Prostate gland (tissue), 2 donors: ENCODE data around the gene NEDD4L. TPM values are rescaled to one million over a fixed set of nuclear protein-coding genes. Genes with fewer than 3 reads are reported as not detected.

Experiments
- DNase-seq: peaks from one replicate; pipeline ENCODE4 v3.0.0-alpha.2; 2019; ENCODE audit warnings: low spot score
- H3K27ac ChIP-seq, 2 donors: fragments of 200-600 bp; sonication (generic); 2 replicates each; pipeline ENCODE4 v1.5.1; 2017 to 2019
- H3K27me3 ChIP-seq: fragments of 200-600 bp; sonication (generic); replicated peaks from 2 replicates; pipeline ENCODE4 v1.5.1; 2019; ENCODE audit not compliant: insufficient read depth
- H3K36me3 ChIP-seq, 2 donors: fragments of 200-600 bp; sonication (generic); 1 replicate in 1 of 2; 2 replicates in 1 of 2; pipeline versions ENCODE4 v1.5.1 to v1.8.1; 2017 to 2019
- H3K4me1 ChIP-seq: fragments of 200-600 bp; sonication (generic); replicated peaks from 2 replicates; pipeline ENCODE4 v1.5.1; 2019
- H3K4me3 ChIP-seq, 2 donors: fragments of 200-600 bp; sonication (generic); 2 replicates each; pipeline ENCODE4 v1.5.1; 2017 to 2019
- H3K9me3 ChIP-seq: fragments of 200-600 bp; sonication (generic); 2 replicates; pipeline ENCODE4 v1.5.1; 2017
- POLR2A ChIP-seq: fragments of 450-650 bp; IDR thresholded peaks from one replicate; pipeline ENCODE4 v1.6.1; 2016; ENCODE audit warnings: antibody characterized with exemption, mild to moderate bottlenecking
- POLR2AphosphoS5 ChIP-seq: sonication (generic); formaldehyde crosslinking; IDR thresholded peaks from one replicate; pipeline ENCODE4 v1.6.1; 2017; ENCODE audit warnings: antibody characterized with exemption
- WGBS: methylation state at CpG from one replicate; pipeline ENCODE4 v1.1.5; 2018; 5-methylcytosine and 5-hydroxymethylcytosine counted together
- intact Hi-C: fragments of 100-400 bp; cut with DNase I; formaldehyde crosslinking; loops from one replicate; pipeline ENCODE4 v1.14.2; 2022
- total RNA-seq, 2 donors: library from RNA; depleted of rRNA; stranded (reverse); fragments of >200 nt; gene quantifications; one replicate each; pipeline ENCODE4 v1.1.0, GENCODE V29; 2016
- TF ChIP-seq, protein P1 (sequence below), 4 experiments: fragments of 200-600 bp in 2 of 4; fragments of 450-650 bp in 2 of 4; sonication (generic) in 2 of 4; IDR thresholded peaks; 1 replicate in 3 of 4; 2 replicates in 1 of 4; pipeline ENCODE4 v1.5.1; 2016 to 2019; ENCODE audit warnings: antibody characterized with exemption in 4 of 4, mild to moderate bottlenecking in 2 of 4, moderate library complexity in 2 of 4

The NEDD4L gene
- total RNA-seq, 2 donors from 2014 or later: 280 to 420 TPM

GRCh38 chr18:58125756-58126155 is 81.7 kb downstream of the NEDD4L start:
- Histone ChIP-seq H3K27ac (no peak overlapping the region), H3K9me3 (no peaks in the 10 kb centered on the region), H3K4me3 (no peak overlapping the region), H3K4me1 (no peaks in the 10 kb centered on the region), H3K27me3 (no peaks in the 10 kb centered on the region), H3K36me3 (no peaks in the 10 kb centered on the region)
- TF ChIP-seq POLR2AphosphoS5 (no peak), POLR2A (no peak)
- TF ChIP-seq, protein P1, sequence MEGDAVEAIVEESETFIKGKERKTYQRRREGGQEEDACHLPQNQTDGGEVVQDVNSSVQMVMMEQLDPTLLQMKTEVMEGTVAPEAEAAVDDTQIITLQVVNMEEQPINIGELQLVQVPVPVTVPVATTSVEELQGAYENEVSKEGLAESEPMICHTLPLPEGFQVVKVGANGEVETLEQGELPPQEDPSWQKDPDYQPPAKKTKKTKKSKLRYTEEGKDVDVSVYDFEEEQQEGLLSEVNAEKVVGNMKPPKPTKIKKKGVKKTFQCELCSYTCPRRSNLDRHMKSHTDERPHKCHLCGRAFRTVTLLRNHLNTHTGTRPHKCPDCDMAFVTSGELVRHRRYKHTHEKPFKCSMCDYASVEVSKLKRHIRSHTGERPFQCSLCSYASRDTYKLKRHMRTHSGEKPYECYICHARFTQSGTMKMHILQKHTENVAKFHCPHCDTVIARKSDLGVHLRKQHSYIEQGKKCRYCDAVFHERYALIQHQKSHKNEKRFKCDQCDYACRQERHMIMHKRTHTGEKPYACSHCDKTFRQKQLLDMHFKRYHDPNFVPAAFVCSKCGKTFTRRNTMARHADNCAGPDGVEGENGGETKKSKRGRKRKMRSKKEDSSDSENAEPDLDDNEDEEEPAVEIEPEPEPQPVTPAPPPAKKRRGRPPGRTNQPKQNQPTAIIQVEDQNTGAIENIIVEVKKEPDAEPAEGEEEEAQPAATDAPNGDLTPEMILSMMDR (IDR thresholded peaks at IDR 0.05): no peak
- WGBS: 89% methylated on average over 12 of the region's 12 CpGs
- intact Hi-C loops: loop anchor here (10.0 kb wide), 1 partner anchor 501 kb away; the partner anchor contains the start of gene NARS1
- no peak for DNase-seq

GRCh38 chr18:58128381-58129374 is 84.7 kb downstream of the NEDD4L start:
- 88% methylated on average over 19 of the region's 19 CpGs for WGBS
- no peaks in the 10 kb centered on the region for H3K9me3 ChIP-seq
- TF ChIP-seq, protein P1 (IDR thresholded peaks at IDR 0.05): no peak
- TF ChIP-seq POLR2AphosphoS5: no peak
- no peak for TF ChIP-seq POLR2A
- no peaks in the 10 kb centered on the region for H3K36me3 ChIP-seq
- no peaks in the 10 kb centered on the region for H3K27me3 ChIP-seq
- no peaks in the 10 kb centered on the region for H3K4me1 ChIP-seq
- DNase-seq: no peak
- no peak overlapping the region for H3K4me3 ChIP-seq
- intact Hi-C loops: loop anchor here (10.0 kb wide), 1 partner anchor 504 kb away; the partner anchor contains the start of gene NARS1
- H3K27ac ChIP-seq: no peak overlapping the region

- TF ChIP-seq, protein P1 (IDR thresholded peaks at IDR 0.05): no peak
- TF ChIP-seq POLR2A: no peak
- no peak for TF ChIP-seq POLR2AphosphoS5
- H3K4me1 ChIP-seq: no peaks in the 10 kb centered on the region
- 62% methylated on average over 8 of the region's 8 CpGs for WGBS
- no peaks in the 10 kb centered on the region for H3K36me3 ChIP-seq
- H3K27me3 ChIP-seq: no peaks in the 10 kb centered on the region
- H3K27ac ChIP-seq: no peak overlapping the region
- DNase-seq: no peak
- intact Hi-C loops: no loop called here
- H3K9me3 ChIP-seq: no peaks in the 10 kb centered on the region
- no peak overlapping the region for H3K4me3 ChIP-seq
Measured at GRCh38 chr18:58132595-58133261, 88.7 kb downstream of the NEDD4L start.

GRCh38 chr18:58135183-58135641 is 91.2 kb downstream of the NEDD4L start:
- H3K4me3 ChIP-seq: no peak overlapping the region
- DNase-seq: no peak
- H3K36me3 ChIP-seq: no peaks in the 10 kb centered on the region
- WGBS: 57% methylated on average over 7 of the region's 7 CpGs
- TF ChIP-seq, protein P1 (IDR thresholded peaks at IDR 0.05): no peak
- TF ChIP-seq POLR2AphosphoS5 (no peak), POLR2A (no peak)
- intact Hi-C loops: no loop called here
- no peaks in the 10 kb centered on the region for H3K27me3 ChIP-seq
- no peaks in the 10 kb centered on the region for H3K4me1 ChIP-seq
- H3K27ac ChIP-seq: no peak overlapping the region
- no peaks in the 10 kb centered on the region for H3K9me3 ChIP-seq
